Neuronal stem cell (in vitro differentiated cells): Measurements from ENCODE around the gene CDRT4.
A peak's percentile ranks its signal among the peaks of the same experiment; 100 is the strongest.

Experiments
- DNase-seq: peaks from one replicate; pipeline ENCODE4 v3.0.0-alpha.2; 2013; ENCODE audit warnings: low spot score
- H2AFZ ChIP-seq: one replicate; pipeline ENCODE4 v1.6.1; 2013; ENCODE audit warnings: mild to moderate bottlenecking, low read length, inconsistent platforms
- H2AK5ac ChIP-seq: 2 replicates; pipeline ENCODE4 v1.6.1; 2013; ENCODE audit warnings: low read depth, mild to moderate bottlenecking, inconsistent platforms, low read length, moderate library complexity, mixed read lengths
- H2BK120ac ChIP-seq: 2 replicates; pipeline ENCODE4 v1.6.1; 2013; ENCODE audit warnings: low read depth, mild to moderate bottlenecking, inconsistent platforms, low read length, moderate library complexity, mixed read lengths
- H2BK12ac ChIP-seq: one replicate; pipeline ENCODE4 v1.6.1; 2013; ENCODE audit warnings: low read length, inconsistent platforms
- H2BK15ac ChIP-seq: 2 replicates; pipeline ENCODE4 v1.6.1; 2013; ENCODE audit warnings: mild to moderate bottlenecking, low read length, inconsistent platforms, mixed read lengths
- H2BK5ac ChIP-seq: one replicate; pipeline ENCODE4 v1.6.1; 2013; ENCODE audit warnings: inconsistent platforms, mild to moderate bottlenecking, low read length, moderate library complexity
- H3K14ac ChIP-seq: one replicate; pipeline ENCODE4 v1.6.1; 2013; ENCODE audit warnings: low read length, inconsistent platforms
- H3K18ac ChIP-seq: 2 replicates; pipeline ENCODE4 v1.6.1; 2013; ENCODE audit warnings: low read length, inconsistent platforms
- H3K23ac ChIP-seq: 2 replicates; pipeline ENCODE4 v1.6.1; 2013; ENCODE audit warnings: low read depth, mild to moderate bottlenecking, mixed read lengths, low read length, inconsistent platforms; ENCODE audit not compliant: poor library complexity
- H3K27ac ChIP-seq: replicated peaks from 3 replicates; pipeline ENCODE4 v1.5.1; 2013; ENCODE audit warnings: low read length, inconsistent platforms
- H3K27me3 ChIP-seq, 3 experiments: 2 replicates each; pipeline ENCODE4 v1.6.1; 2013; ENCODE audit warnings: low read length in 3 of 3, mild to moderate bottlenecking in 2 of 3, inconsistent platforms in 1 of 3, low read depth in 1 of 3, mixed read lengths in 1 of 3, moderate library complexity in 1 of 3; ENCODE audit not compliant: control insufficient read depth in 3 of 3, insufficient read depth in 3 of 3
- H3K36me3 ChIP-seq, 2 donors: replicated peaks in 1 of 2; 2 replicates each; pipeline ENCODE4 v1.6.1; 2013; ENCODE audit warnings: low read length in 2 of 2; ENCODE audit not compliant: control insufficient read depth in 2 of 2, insufficient read depth in 2 of 2
- H3K4ac ChIP-seq: 2 replicates; pipeline ENCODE4 v1.6.1; 2013; ENCODE audit warnings: inconsistent platforms, mild to moderate bottlenecking, low read length, moderate library complexity
- H3K4me1 ChIP-seq, 2 donors: 1 replicate in 1 of 2; 2 replicates in 1 of 2; pipeline ENCODE4 v1.6.1; 2013; ENCODE audit warnings: low read length in 2 of 2, low read depth in 1 of 2; ENCODE audit not compliant: control insufficient read depth in 2 of 2, insufficient read depth in 1 of 2
- H3K4me2 ChIP-seq: one replicate; pipeline ENCODE4 v1.6.1; 2013; ENCODE audit warnings: mild to moderate bottlenecking, low read length, inconsistent platforms; ENCODE audit not compliant: insufficient read depth, poor library complexity, severe bottlenecking
- H3K4me3 ChIP-seq, 2 donors: 2 replicates each; pipeline ENCODE4 v1.5.1; 2013; ENCODE audit warnings: low read length in 2 of 2, mild to moderate bottlenecking in 2 of 2, inconsistent platforms in 1 of 2, moderate library complexity in 1 of 2
- H3K79me1 ChIP-seq: one replicate; pipeline ENCODE4 v1.6.1; 2013; ENCODE audit warnings: low read depth, mild to moderate bottlenecking, inconsistent platforms, low read length, moderate library complexity
- H3K9ac ChIP-seq: one replicate; pipeline ENCODE4 v1.6.1; 2013; ENCODE audit warnings: mild to moderate bottlenecking, low read depth, low read length, inconsistent platforms; ENCODE audit not compliant: poor library complexity
- H3K9me3 ChIP-seq, 2 donors: replicated peaks in 1 of 2; 2 replicates each; pipeline versions ENCODE3 to v1.6.1; 2013; ENCODE audit warnings: low read length in 2 of 2, mild to moderate bottlenecking in 2 of 2, inconsistent platforms in 1 of 2, low read depth in 1 of 2, mixed read lengths in 1 of 2, moderate library complexity in 1 of 2; ENCODE audit not compliant: control insufficient read depth in 2 of 2, insufficient read depth in 1 of 2
- H4K8ac ChIP-seq: one replicate; pipeline ENCODE4 v1.6.1; 2013; ENCODE audit warnings: low read depth, mild to moderate bottlenecking, inconsistent platforms, low read length, moderate library complexity
- H4K91ac ChIP-seq: one replicate; pipeline ENCODE4 v1.6.1; 2013; ENCODE audit warnings: low read length, low read depth, mild to moderate bottlenecking, inconsistent platforms; ENCODE audit not compliant: poor library complexity
- WGBS, 2 donors: extraction: QIAGEN DNeasy Blood & Tissue Kit; methylation state at CpG; one replicate each; pipeline ENCODE4 v1.1.7; 2013; ENCODE audit warnings: missing lambda C conversion rate in 2 of 2, mixed read lengths in 1 of 2; ENCODE audit not compliant: insufficient read length in 2 of 2, insufficient replicate concordance in 1 of 2; ENCODE audit errors: extremely low coverage in 2 of 2; 5-methylcytosine and 5-hydroxymethylcytosine counted together

The CDRT4 gene

GRCh38 chr17:15434956-15435355 lies 32.5 kb downstream of the CDRT4 start:
- H3K23ac ChIP-seq = no peak overlapping the region
- H4K8ac ChIP-seq = no peak overlapping the region
- no peak overlapping the region for H3K27ac ChIP-seq
- H3K4me1 ChIP-seq = no peaks in the 10 kb centered on the region
- no peak overlapping the region for H3K4ac ChIP-seq
- H2AFZ ChIP-seq = no peak overlapping the region
- H2BK5ac ChIP-seq = no peak overlapping the region
- no peak for DNase-seq
- H3K36me3 ChIP-seq = peaks cover 7 to 13% of the 10 kb centered on the region in 2 donors
- H2BK12ac ChIP-seq = no peak overlapping the region
- WGBS, 2 donors = no CpG with 5 or more reads among the region's 8 CpGs
- H3K18ac ChIP-seq = no peak overlapping the region
- H3K9me3 ChIP-seq = no peaks in the 10 kb centered on the region
- H3K9ac ChIP-seq = no peak overlapping the region
- no peak overlapping the region for H4K91ac ChIP-seq
- no peak overlapping the region for H2AK5ac ChIP-seq
- no peaks in the 10 kb centered on the region for H3K79me1 ChIP-seq
- H3K4me3 ChIP-seq = no peak overlapping the region
- no peak overlapping the region for H2BK120ac ChIP-seq
- no peak overlapping the region for H2BK15ac ChIP-seq
- no peak overlapping the region for H3K14ac ChIP-seq
- H3K27me3 ChIP-seq = no peaks in the 10 kb centered on the region
- H3K4me2 ChIP-seq = no peak overlapping the region

- no peak for DNase-seq
- no CpG with 5 or more reads among the region's 6 CpGs for WGBS, 2 donors
- no peak overlapping the region for H3K23ac ChIP-seq
- H3K27me3 ChIP-seq = no peaks in the 10 kb centered on the region
- H3K27ac ChIP-seq = no peak overlapping the region
- peak overlapping the region; percentile 32 for H3K14ac ChIP-seq
- H2BK120ac ChIP-seq = no peak overlapping the region
- no peak overlapping the region for H2BK12ac ChIP-seq
- no peaks in the 10 kb centered on the region for H3K4me1 ChIP-seq
- H2BK15ac ChIP-seq = no peak overlapping the region
- H3K4me3 ChIP-seq = no peak overlapping the region
- no peaks in the 10 kb centered on the region for H3K9me3 ChIP-seq
- no peak overlapping the region for H4K8ac ChIP-seq
- no peak overlapping the region for H3K4me2 ChIP-seq
- H2AK5ac ChIP-seq = no peak overlapping the region
- peak overlapping the region; percentile 1 for H3K18ac ChIP-seq
- peaks cover 9 to 13% of the 10 kb centered on the region in 2 donors for H3K36me3 ChIP-seq
- H3K9ac ChIP-seq = no peak overlapping the region
- no peak overlapping the region for H2BK5ac ChIP-seq
- H4K91ac ChIP-seq = no peak overlapping the region
- H2AFZ ChIP-seq = no peak overlapping the region
- H3K79me1 ChIP-seq = no peaks in the 10 kb centered on the region
- no peak overlapping the region for H3K4ac ChIP-seq
These were observed 34.4 kb downstream of the CDRT4 start for GRCh38 chr17:15432807-15433611.

- Histone ChIP-seq H2BK15ac (no peak overlapping the region), H3K79me1 (no peaks in the 10 kb centered on the region), H3K23ac (no peak overlapping the region), H2BK12ac (no peak overlapping the region), H3K27ac (no peak overlapping the region), H2BK120ac (no peak overlapping the region), H3K36me3 (peaks cover 4 to 5% of the 10 kb centered on the region in 2 donors), H3K18ac (no peak overlapping the region), H4K8ac (no peak overlapping the region), H3K4me1 (no peaks in the 10 kb centered on the region), H2BK5ac (no peak overlapping the region), H3K4me3 (no peak overlapping the region), H4K91ac (no peak overlapping the region), H2AK5ac (no peak overlapping the region), H3K14ac (no peak overlapping the region), H3K4me2 (no peak overlapping the region), H3K9ac (no peak overlapping the region), H3K4ac (no peak overlapping the region), H2AFZ (no peak overlapping the region), H3K27me3 (no peaks in the 10 kb centered on the region), H3K9me3 (no peaks in the 10 kb centered on the region)
- WGBS, 2 donors = no CpG with 5 or more reads among the region's 6 CpGs
- no peak for DNase-seq
These were observed 35.7 kb downstream of the CDRT4 start for GRCh38 chr17:15431766-15432165.

GRCh38 chr17:15431196-15431595 lies 36.2 kb downstream of the CDRT4 start:
- Histone ChIP-seq H4K8ac (no peak overlapping the region), H3K23ac (no peak overlapping the region), H3K9me3 (no peaks in the 10 kb centered on the region), H3K4ac (no peak overlapping the region), H2AK5ac (no peak overlapping the region), H3K27me3 (no peaks in the 10 kb centered on the region), H2AFZ (no peak overlapping the region), H2BK120ac (no peak overlapping the region), H3K36me3 (peaks cover 2 to 3% of the 10 kb centered on the region in 2 donors), H3K79me1 (no peaks in the 10 kb centered on the region), H3K14ac (no peak overlapping the region), H3K4me1 (no peaks in the 10 kb centered on the region), H2BK15ac (no peak overlapping the region), H3K9ac (no peak overlapping the region), H3K18ac (peak overlapping the region; percentile 23), H3K27ac (no peak overlapping the region), H3K4me2 (no peak overlapping the region), H2BK12ac (no peak overlapping the region), H3K4me3 (no peak overlapping the region), H4K91ac (no peak overlapping the region), H2BK5ac (no peak overlapping the region)
- no peak for DNase-seq
- WGBS, 2 donors = no CpG with 5 or more reads among the region's 11 CpGs
